GM19324 (cell line): ENCODE measurements around the gene STRN3.

Experiments used
- ATAC-seq: cut with Tn5 transposase; IDR thresholded peaks from one replicate; pipeline ENCODE4 v1.9.1; 2021; ENCODE audit warnings: mild to moderate bottlenecking, moderate library complexity; ENCODE audit not compliant: unreplicated experiment, low FRiP score

Gene STRN3

DNA sequence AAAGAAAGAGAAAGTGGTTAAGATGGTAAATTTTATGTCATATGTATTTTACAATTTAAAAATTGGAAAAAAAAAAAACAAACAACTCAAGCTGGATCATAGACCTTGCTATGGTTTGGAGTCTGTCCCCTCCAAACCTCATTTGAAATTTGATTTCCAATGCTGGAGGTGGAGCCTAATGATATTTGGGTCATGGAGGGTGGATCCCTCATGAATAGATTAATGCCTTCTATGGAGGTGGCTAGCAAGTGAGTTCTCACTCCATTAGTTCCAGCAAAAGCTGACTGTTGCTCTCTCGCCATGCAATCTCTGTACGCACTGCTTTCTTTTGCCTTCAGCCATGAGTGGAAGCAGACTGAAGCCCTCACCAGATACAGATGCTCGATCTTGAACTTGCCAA is 22.9 kb downstream of the STRN3 start:
- ATAC-seq, result no peak

DNA sequence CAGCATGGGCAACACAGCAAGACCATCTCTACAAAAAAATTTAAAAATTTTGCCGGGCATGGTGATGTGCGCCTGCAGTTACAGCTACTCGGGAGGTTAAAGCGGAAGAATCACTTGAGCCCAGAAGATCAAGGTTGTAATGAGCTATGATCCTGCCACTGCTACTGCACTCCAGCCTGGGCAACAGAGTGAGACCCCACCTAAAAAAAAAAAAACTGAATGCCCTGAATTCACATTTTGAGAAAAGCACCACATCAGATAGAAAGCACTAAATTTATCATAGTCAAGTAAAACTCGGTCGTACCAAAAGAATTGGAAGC is 24.9 kb downstream of the STRN3 start:
- ATAC-seq, result no peak

DNA sequence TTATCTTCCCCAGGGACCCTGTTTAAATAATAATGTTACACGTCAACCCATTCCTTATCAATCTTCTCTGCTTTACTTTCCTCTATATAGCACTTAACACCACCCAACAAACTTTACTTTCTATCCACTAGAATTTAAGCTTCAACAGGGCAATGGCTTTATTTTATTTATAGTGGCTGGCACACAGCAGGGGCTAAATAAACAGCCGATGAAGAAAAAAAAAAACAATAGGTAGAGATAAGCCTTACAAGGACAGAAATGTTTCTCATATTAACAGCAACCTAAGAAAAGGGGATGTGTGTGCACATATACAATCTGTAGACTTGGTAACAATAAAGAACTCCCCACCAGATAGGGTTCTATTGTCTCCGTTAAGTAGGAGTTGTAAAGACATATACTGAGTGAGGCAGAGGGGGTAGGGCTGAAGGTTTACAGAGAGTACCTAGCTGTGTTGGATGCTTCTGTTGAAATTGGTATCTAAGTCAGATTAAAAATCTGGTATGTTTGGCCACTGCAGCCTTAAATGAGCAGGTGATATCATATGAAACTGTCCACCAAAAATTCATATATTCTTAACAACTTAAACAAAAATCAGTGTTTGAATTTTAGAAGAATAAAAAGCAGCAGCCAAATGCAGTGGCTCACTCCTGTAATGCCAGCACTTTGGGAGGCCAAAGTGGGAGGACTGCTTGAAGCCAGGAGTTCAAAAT is 25.4 kb downstream of the STRN3 start:
- ATAC-seq, result no peak

DNA sequence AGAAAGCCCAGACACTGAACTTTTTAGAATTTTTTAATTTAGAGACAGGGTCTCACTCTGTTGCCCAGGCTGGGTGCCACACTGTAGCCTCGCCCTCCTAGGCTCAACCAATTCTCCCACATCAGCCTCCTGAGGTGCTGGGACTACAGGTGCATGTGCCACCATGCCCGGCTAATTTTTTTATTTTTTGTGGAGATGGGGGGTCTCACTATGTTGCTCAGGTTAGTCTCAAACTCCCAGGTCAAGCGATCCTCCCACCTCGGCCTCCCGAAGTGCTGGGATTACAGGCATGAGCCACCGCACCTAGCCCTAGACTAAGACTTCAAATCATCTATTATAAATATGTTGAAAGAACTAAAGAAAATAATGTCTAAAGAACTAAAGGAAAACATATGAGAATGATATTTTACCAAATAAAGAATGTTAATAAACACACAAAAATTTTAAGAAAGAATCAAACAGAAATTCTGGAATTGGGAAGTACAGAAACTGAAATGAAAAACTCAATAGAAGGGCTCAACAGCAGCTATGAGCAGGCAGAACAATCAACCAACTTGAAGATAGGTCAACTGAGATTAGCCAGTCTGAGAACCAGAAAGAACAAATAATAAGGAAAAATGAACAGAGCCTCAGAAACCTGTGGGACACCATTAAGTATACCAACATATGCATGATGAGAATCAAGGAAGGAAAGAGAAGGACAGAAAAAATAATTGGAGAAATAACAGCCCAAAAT is 27.0 kb downstream of the STRN3 start:
- no peak for ATAC-seq

DNA sequence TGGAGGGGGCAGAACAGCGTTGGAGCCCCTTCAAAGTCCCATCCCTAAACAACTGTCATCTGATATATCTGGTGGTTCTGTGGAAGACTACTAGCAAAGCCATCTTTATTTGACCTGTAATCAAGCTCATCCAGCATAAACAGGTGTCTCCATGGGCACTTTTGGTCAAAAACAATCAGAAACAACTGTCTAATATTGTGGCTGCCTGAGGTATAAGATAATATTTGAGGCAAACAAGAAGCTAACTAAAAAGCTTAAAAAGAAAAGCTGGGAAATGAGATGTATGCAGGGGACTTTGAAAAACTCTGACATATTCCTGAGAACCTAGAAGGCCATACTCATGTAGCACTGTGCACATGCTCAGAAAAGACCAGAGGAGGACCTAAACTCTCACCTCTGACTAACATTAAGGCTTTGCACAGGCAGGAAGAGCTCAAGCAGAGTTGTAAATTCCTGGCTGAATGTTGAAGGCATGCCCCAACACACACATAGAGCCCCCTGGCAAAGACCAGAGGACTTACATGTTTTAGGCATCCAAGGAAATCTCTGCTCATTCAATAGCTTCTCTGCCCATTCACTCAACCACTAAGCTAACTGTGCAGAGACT is 28.0 kb downstream of the STRN3 start:
- no peak for ATAC-seq

DNA sequence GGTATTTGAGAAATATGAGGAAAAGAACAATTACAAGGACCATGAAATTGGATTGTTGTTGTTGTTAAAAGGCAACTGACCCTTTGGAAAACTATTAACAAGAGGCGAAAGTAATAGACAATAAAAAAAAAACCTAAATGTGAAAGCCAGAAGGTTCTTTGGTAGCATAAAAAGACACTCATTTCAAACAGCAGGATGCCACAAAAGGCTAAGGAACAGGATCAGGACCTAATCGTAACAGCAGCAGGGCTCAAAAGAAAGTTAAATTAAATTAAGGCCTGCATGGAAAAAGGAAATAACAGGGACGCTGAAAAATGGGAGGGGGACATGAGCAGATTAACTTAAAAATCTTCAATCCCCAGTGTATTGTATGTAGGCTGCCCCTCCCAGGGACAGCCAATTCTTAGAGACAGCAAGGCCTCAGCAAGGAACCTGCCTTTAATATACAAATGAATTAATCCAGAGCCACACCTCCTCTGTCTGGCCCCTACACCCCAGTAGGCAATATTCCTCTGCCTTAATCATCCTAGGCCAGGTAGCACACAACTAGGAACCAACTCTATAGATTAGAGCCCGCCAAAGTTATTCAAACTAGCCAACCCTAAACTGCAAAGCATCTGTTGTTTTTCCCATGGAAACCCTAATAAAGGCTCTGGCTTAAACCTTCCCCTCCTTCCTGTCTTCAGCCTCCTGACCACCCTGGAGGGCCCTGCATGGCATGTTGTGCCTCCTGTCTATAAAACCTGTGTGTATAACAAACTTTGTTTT is 29.1 kb downstream of the STRN3 start:
- no peak for ATAC-seq

DNA sequence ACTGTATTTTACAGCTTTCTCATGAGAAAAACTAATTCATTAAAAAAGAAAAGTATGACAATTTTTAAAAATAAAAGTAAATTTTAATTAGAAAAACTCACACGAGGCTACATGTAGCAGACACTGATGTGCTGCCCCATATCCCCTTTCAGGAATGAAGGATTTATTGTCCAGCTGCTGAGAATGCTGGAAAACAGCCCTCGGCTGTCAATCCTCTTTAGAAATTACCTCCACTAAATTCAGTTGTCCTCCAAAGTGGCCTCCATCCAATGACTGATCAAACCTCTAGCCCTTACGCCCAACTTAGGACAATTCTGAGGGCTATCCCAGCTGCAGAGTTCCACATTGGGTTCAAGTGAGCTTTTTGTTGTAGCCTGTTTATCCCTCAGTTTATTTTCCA is 30.5 kb downstream of the STRN3 start:
- ATAC-seq, result no peak

DNA sequence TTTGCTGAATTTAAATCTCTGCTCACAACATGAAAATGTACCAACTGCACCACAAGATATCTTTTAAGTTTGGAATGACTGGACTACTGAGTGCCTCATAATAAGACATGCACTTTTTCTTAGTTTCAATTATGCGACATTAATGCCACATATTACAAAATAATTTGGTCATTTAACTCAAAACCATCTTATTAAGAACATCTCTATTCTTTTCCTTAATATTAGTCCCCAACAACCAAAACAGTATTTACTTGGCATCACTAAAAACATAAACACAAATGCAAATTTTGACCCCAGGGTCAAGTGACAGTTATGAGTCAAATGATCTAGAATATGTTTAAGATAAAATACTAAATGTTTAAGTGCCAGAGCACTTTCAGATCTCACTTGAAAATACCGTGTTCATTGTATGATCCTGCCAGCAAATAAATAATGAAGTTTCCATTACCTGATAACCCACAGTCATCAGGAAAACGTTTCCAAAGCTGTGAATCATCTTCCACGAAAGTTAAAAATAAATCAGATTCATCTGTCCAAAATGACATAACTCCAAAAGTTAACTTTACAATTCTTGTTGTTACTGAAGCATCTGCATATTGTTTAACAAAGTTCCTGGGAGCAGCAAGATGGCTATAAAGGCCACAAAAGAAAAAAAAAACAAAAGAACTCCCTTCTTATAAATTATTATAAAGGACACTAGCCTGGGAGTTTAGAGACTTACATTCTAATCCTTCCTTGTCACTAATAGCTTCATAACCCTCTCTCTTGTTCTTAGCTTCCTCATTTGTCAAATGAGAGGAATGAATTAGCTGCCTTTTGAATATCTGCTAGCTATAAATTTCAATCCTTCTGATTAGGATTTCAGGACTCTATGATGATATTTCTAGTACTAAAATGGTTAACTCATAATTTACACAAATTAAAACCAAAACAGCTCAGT is 31.2 kb downstream of the STRN3 start:
- no peak for ATAC-seq

DNA sequence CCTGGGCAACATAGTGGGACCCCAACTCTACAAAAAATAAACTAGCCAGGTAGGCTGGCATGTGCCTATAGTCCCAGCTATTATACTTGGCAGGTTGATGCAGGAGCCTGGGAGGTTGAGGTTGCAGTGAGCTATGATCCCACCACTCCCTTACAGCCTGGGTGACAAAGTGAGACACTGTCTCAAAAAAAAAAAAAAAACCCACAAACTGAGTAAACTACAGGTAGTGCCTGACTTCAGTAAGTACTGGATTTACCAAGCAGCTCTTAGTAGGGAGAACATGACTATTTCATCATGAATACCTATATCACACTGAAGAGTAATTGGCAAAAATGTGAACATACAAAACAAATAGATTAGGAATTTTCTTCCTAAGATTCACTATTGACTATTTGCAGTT is 33.1 kb downstream of the STRN3 start:
- ATAC-seq, result no peak

DNA sequence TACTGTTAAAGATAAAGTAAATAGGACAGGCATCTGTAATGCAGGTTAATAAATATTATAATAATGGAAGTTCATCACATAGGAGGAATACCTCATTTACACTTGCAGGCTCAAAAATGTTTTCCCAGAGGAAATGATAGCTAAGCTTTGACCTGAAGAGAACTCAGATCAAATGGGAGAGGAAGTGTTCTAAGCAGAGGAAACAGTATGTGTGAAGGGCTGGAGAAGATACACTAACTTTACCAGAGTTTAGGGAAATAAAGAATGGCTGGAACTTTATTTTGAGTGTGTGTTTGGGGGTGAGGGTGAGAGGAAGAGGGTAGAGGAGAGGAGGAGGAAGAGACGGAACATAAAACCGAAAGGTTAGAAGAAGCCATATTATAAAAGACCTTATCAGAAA is 34.8 kb downstream of the STRN3 start:
- ATAC-seq, result no peak

DNA sequence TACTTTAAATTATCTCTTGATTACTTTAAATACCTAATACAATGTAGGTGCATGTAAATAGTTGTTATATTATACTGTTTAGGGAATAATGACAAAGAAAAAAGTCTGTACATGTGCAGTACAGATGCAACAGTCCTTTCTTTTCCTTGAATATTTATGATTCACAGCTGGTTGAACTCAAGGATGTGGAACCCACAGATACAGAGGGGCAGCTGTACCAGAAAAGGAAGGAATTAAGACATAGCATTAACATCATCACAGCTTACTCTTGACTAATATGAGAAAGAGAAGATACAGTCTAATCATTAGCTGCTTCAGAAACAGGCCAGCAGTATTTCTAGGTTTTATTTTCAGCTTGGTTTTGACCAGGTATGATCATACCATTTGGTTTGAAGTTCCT is 35.4 kb downstream of the STRN3 start:
- ATAC-seq, result no peak

DNA sequence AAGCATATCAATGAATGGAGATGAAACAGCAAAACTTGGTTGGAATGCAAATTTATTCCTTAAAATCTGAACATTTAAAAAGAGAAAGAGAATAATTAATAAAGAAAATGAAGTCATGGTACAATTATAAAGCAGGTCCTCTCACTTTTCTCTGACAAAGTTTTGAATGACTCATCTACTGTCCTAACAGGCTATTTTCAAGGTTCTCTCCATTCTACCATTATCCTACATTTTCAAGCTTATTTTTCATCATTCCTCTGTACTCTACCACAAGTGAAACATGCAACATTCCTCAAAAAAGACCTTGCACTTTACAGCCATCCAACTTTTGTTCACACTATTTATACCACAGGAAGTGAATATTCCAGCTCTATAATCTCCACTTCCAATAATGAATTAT is 37.7 kb downstream of the STRN3 start:
- ATAC-seq, result no peak

DNA sequence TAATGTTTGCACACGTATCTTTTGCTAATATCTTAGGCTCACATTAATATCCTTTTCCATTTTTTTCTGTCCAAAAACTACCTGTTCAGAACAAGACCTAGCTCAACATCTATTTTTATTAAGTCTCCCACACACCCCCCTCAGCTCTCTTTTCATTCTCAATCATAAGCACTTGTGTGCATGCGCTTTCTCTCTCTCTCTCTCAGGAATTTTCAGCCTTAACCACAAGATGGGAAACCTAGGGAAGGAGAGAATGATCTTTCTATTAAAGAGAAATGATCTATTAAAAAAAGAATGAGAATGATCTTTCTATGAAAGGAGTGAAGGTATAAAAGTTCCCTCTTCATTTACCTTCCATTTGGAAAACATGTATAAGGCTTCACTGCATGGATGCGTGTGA is 40.4 kb downstream of the STRN3 start:
- ATAC-seq, result no peak

DNA sequence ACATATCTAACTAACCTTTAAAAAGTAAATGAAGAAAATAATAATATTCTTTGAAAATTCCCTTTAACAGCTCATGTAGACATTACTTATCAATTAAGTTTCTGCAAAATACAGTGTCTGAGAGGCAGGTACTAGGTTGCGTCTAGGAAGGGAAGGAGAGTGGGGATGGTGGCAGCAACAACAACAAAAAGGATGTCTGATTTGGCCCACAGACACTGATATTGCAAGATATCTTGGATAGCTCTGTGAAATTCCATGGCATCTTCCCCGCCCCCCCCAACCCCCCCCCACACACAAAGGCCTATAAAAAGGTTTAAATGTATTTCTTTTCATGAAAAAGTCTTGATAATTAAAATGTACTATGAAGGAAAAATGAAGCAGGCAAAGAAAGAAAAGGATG is 42.3 kb downstream of the STRN3 start:
- no peak for ATAC-seq

DNA sequence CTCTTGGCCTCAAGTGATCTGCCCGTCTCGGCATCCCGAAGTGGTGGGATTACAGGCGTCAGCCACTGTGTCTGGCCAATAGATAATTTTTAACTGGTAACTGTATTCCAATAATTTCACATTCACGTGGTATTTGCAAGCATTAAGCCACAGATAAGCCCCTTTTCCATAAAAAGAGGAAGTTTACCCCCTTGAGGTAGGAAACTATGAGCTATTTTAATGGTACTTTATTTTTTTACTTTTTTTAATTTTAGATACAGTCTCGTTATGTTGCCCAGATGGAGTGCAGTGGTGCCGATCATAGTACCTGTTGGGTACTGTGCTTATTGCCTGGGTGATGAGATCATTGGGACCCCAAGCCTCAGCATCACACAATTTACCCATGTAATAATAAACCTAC is 43.6 kb downstream of the STRN3 start:
- no peak for ATAC-seq

DNA sequence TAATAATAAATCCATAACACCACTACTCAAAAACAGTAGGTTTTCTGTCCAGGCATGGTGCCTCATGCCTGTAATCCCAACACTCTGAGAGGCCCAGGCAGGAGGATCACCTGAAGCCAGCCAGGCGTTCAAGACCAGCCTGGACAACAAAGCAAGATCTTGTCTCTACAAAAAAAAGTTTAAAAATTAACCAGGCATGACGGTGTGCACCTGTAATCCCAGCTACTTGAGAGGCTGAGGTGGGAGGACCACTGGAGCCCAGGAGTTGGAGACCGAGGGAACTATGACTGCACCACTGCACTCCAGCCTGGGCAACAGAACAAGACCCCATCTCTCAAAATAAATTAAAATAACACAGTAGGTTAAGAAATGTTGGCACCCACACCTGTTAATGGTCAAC is 45.2 kb downstream of the STRN3 start:
- ATAC-seq, result no peak

DNA sequence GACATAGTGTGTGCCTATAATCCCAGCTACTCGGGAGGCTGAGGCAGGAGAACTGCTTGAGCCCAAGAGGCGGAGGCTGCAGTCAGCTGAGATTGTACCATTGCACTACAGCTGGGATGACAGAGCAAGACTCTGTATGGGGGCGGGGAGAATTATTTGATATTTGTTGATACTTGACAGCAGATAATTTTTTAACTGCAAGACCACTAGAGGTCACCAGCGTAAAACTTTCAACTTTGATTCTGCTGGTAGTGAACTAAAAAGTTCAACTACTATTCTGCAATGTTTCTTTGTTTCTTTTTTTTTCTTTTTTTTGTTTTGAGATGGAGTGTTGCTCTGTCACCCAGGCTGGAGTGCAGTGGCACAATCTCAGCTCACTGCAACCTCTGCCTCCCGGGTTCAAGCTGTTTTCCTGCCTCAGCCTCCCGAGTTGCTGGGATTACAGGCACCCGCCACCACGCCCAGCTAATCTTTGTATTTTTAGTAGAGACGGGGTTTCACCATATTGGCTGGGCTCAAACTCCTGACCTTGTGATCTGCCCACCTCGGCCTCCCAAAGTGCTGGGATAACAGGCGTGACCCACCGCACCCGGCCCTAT is 46.0 kb downstream of the STRN3 start:
- ATAC-seq, result peak; percentile 41

DNA sequence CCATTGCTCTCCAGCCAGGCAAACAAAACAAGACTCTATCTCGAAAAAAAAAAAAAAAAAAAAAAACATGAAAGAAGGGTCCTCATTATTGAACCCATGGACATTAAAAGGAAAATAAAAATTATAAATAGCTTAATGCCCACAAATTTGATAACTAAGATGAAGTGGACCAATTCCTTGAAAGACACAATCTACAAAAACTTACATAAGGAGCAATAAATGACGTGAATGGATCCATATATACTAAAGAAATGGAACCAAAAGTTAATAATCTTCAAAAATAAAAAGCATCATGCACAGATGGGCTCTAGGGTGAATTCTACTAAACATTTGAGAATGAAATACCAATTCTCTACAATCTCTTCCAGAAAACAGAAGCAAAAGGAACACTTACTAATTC is 48.4 kb downstream of the STRN3 start:
- ATAC-seq, result no peak

DNA sequence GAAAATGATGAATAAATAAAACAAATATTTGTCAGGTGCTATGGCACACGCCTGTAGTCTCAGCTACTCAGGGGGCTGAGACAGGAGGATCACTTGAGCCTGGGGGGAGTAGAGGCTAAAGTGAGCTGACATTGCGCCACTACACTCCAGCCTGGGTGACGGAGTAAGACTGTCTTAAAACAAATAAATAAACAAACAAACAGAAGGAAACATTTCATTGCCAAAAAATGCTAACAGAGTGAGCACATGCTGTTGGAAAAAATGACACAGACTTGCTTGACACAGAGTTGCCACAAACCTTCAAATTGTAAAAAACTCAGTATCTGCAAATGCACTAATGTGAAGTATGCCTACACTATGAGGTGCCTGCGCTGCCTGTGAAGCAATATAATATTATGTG is 51.6 kb downstream of the STRN3 start:
- no peak for ATAC-seq
